A549 (cell line): ENCODE measurements around the gene GREM1. TPM values are rescaled to one million over a fixed set of nuclear protein-coding genes. Genes with fewer than 3 reads are reported as not detected.

Source experiments
- ATAC-seq, 2 experiments: fragments of 200-7000 bp in 1 of 2; fragments of >200 bp in 1 of 2; cut with Nextera tagmentation in 1 of 2; cut with Tn5 transposase in 1 of 2; 3 replicates each; pipeline versions ENCODE4 v1.8.0 to v1.9.1; 2018 to 2020; ENCODE audit warnings: mild to moderate bottlenecking in 1 of 2, moderate library complexity in 1 of 2
- CTCF ChIA-PET: fragments of 300-600 bp; sonication (Branson Sonifier 250); formaldehyde crosslinking; extraction: SDS; loops from one replicate; lab custom pipeline; 2021; ENCODE audit warnings: antibody characterized with exemption, inconsistent platforms; lab: Yijun Ruan, JAX
- POLR2A ChIA-PET: fragments of 350-600 bp; formaldehyde crosslinking; extraction: SDS; loops from one replicate; lab custom pipeline; 2021; ENCODE audit warnings: antibody characterized with exemption, inconsistent platforms; lab: Yijun Ruan, JAX
- DNase-seq, 2 experiments: peaks; one replicate each; pipeline versions ENCODE4 v3.0.0 to v3.0.0-alpha.2; 2011 to 2016; ENCODE audit warnings: low read depth in 1 of 2, low spot score in 1 of 2
- FAIRE-seq: peaks from 2 replicates; lab custom pipeline; 2011; peaks lifted over from hg19 to GRCh38; lab: Jason Lieb, UNC
- H3K27ac ChIP-seq, 2 experiments: fragments of >200 bp; sonication (Bioruptor Twin); formaldehyde crosslinking; 3 replicates each; pipeline ENCODE4 v1.5.1; 2016 to 2017
- H3K4me1 ChIP-seq: fragments of >200 bp; sonication (Bioruptor Twin); formaldehyde crosslinking; 3 replicates; pipeline ENCODE4 v1.6.1; 2016
- H3K4me2 ChIP-seq: fragments of >200 bp; sonication (Bioruptor Twin); formaldehyde crosslinking; 3 replicates; pipeline ENCODE4 v1.6.1; 2016
- H3K4me3 ChIP-seq: fragments of >200 bp; sonication (Bioruptor Twin); formaldehyde crosslinking; 3 replicates; pipeline ENCODE4 v1.5.1; 2016
- H3K9me3 ChIP-seq: fragments of >200 bp; sonication (Bioruptor Twin); formaldehyde crosslinking; 3 replicates; pipeline ENCODE4 v1.6.1; 2016
- CBX2 ChIP-seq: fragments of 200-600 bp; sonication (generic); IDR thresholded peaks from 2 replicates; pipeline ENCODE4 v1.6.1; 2016; ENCODE audit warnings: low read depth, mild to moderate bottlenecking, borderline replicate concordance
- CEBPB ChIP-seq, 2 experiments: fragments of >200 bp in 1 of 2; sonication (Bioruptor Twin) in 1 of 2; formaldehyde crosslinking in 1 of 2; IDR thresholded peaks; 2 replicates each; pipeline ENCODE4 v1.6.1; 2012 to 2016
- CHD2 ChIP-seq: fragments of 150-350 bp; IDR thresholded peaks from 2 replicates; pipeline ENCODE4 v1.6.1; 2014; ENCODE audit warnings: low read length; ENCODE audit not compliant: partially characterized antibody
- EHF ChIP-seq: fragments of 250-450 bp; sonication (Bioruptor Pico); IDR thresholded peaks from 2 replicates; pipeline ENCODE4 v1.5.0; 2020; ENCODE audit warnings: mild to moderate bottlenecking
- FOSB ChIP-seq: fragments of 250-450 bp; sonication (Bioruptor Pico); IDR thresholded peaks from 2 replicates; pipeline ENCODE4 v1.5.0; 2020; ENCODE audit warnings: mild to moderate bottlenecking, moderate library complexity
- HEYL ChIP-seq: fragments of 250-450 bp; sonication (Bioruptor Pico); IDR thresholded peaks from 2 replicates; pipeline ENCODE4 v1.8.0; 2021; ENCODE audit warnings: mild to moderate bottlenecking, moderate library complexity
- HOXB13 ChIP-seq: fragments of 250-450 bp; sonication (Bioruptor Pico); IDR thresholded peaks from 2 replicates; pipeline ENCODE4 v1.5.0; 2020; ENCODE audit warnings: low read depth, mild to moderate bottlenecking, moderate library complexity
- JUN ChIP-seq, 2 experiments: fragments of >200 bp; sonication (Bioruptor Twin); formaldehyde crosslinking; IDR thresholded peaks; 2 replicates in 1 of 2; 3 replicates in 1 of 2; pipeline ENCODE4 v1.6.1; 2016 to 2017
- KDM5A ChIP-seq: fragments of 200-600 bp; sonication (generic); IDR thresholded peaks from 2 replicates; pipeline ENCODE4 v1.6.1; 2016; ENCODE audit warnings: antibody characterized with exemption, mild to moderate bottlenecking
- NPAS2 ChIP-seq: fragments of 250-450 bp; sonication (Bioruptor Pico); IDR thresholded peaks from 2 replicates; pipeline ENCODE4 v1.8.0; 2022; ENCODE audit warnings: mild to moderate bottlenecking, moderate library complexity, borderline replicate concordance
- PHF8 ChIP-seq: fragments of 200-600 bp; sonication (generic); IDR thresholded peaks from 2 replicates; pipeline ENCODE4 v1.6.1; 2016; ENCODE audit warnings: low read depth, mild to moderate bottlenecking, antibody characterized with exemption, moderate library complexity, borderline replicate concordance
- RARB ChIP-seq: fragments of 250-450 bp; sonication (Bioruptor Pico); IDR thresholded peaks from 2 replicates; pipeline ENCODE4 v1.8.0; 2021; ENCODE audit warnings: mild to moderate bottlenecking, moderate library complexity
- RCOR1 ChIP-seq: fragments of 150-350 bp; IDR thresholded peaks from 2 replicates; pipeline ENCODE4 v1.6.1; 2014; ENCODE audit warnings: antibody characterized with exemption, low read length, low read depth
- RFX5 ChIP-seq: fragments of 450-650 bp; IDR thresholded peaks from 2 replicates; pipeline ENCODE4 v1.7.1; 2014; ENCODE audit warnings: antibody characterized with exemption, mild to moderate bottlenecking, moderate library complexity
- RNF2 ChIP-seq: fragments of 200-600 bp; sonication (generic); IDR thresholded peaks from 2 replicates; pipeline ENCODE4 v1.6.1; 2016; ENCODE audit warnings: low read depth, mild to moderate bottlenecking, antibody characterized with exemption, moderate library complexity, borderline replicate concordance
- SMC3 ChIP-seq: fragments of >200 bp; sonication (Bioruptor Twin); formaldehyde crosslinking; IDR thresholded peaks from 3 replicates; pipeline ENCODE4 v1.6.1; 2018; ENCODE audit warnings: inconsistent platforms
- SREBF2 ChIP-seq: fragments of 450-650 bp; IDR thresholded peaks from 2 replicates; pipeline ENCODE4 v1.6.1; 2014; ENCODE audit warnings: mild to moderate bottlenecking, moderate library complexity
- TP53 ChIP-seq: fragments of 250-450 bp; sonication (Bioruptor Pico); IDR thresholded peaks from 2 replicates; pipeline ENCODE4 v1.5.0; 2021; ENCODE audit warnings: mild to moderate bottlenecking, moderate library complexity
- ZC3H11A ChIP-seq: fragments of 450-650 bp; IDR thresholded peaks from 2 replicates; pipeline ENCODE4 v1.6.1; 2014; ENCODE audit warnings: antibody characterized with exemption, mild to moderate bottlenecking
- WGBS: methylation state at CpG from one replicate; pipeline ENCODE4 v1.1.6; 2017; ENCODE audit errors: missing lambda C conversion rate; 5-methylcytosine and 5-hydroxymethylcytosine counted together
- polyA plus RNA-seq, 4 experiments: library from polyadenylated mRNA; depleted of rRNA in 3 of 4; stranded (reverse); fragments of >200 nt; fragmentation: RNase III in 1 of 4; extraction: RNeasy Plus Mini Kit Qiagen cat#74134 plus additional on column Dnase treatment in 1 of 4; gene quantifications; 2 replicates in 3 of 4; 3 replicates in 1 of 4; pipeline ENCODE4 v1.2.3, GENCODE V29; 2011 to 2017
- TF ChIP-seq, protein P1 (sequence below): IDR thresholded peaks from 2 replicates; pipeline ENCODE4 v1.6.1; 2012; ENCODE audit warnings: low read depth, borderline replicate concordance
- TF ChIP-seq, protein P2 (sequence below): fragments of 450-650 bp; IDR thresholded peaks from 2 replicates; pipeline ENCODE4 v1.6.1; 2014; ENCODE audit warnings: antibody characterized with exemption
- TF ChIP-seq, protein P3 (sequence below): fragments of >200 bp; sonication (Bioruptor Twin); formaldehyde crosslinking; IDR thresholded peaks from 3 replicates; pipeline ENCODE4 v1.6.1; 2016

Gene GREM1
- polyA plus RNA-seq, 2 of the 4 experiments (the other 2 are of a cell fraction), result 4.4 to 10.5 TPM

DNA sequence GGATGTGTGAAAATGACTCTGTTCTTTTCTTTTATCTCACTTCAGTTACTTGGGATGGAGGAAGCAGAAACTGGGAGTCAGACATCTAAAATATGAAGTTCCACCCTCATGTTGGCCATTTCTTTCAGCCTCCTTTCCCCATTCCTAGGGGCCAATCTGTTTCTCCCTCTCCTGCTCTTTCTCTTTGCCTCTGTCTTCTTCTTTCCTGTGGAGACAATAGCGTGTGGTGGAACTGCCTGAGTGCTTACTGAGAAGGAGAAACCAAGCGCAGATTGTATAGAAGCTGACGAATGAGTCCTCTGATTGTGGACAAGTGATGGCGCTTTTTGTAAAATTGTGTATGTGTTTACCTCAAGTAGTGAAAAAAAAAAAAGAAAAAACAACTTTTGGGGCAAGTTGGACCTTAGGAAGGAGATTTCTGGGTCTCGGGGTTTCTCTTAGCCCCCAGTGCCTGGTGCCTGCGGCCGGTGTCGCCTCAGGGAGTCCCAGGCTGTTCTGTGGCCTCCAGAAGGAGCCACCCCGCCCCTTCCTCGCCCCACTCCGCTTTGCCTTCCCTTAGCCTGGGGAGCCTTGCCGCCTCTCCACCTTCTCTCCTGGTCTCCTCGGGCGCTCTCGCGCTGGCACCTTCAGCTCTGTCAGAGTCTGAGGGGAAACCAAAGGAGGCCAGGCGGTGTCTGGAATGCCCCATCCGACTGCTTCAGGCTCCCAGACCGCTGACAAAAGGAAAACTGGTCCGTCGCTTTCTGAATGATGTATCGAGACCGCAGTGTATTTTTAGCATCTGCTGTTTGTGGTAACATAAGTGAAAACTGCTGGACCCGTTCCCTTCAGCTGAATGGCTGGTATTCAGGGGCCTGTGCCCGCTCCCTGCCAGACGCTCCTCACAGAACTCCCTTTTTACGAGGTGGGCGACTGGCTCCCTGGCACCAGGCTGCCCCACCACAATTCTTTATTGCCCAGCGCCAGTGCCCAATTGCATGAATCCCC lies 46.2 kb upstream of the GREM1 start:
- no peak for DNase-seq
- Histone ChIP-seq H3K4me2 (no peak overlapping the region), H3K27ac (peak overlapping the region in 1 of 2 experiments; percentile 22; a peak in 2 of 6 replicates), H3K4me1 (peaks cover 38% of the 10 kb centered on the region), H3K9me3 (no peaks in the 10 kb centered on the region), H3K4me3 (no peak overlapping the region)
- ATAC-seq, result no peak
- TF ChIP-seq, protein P1, sequence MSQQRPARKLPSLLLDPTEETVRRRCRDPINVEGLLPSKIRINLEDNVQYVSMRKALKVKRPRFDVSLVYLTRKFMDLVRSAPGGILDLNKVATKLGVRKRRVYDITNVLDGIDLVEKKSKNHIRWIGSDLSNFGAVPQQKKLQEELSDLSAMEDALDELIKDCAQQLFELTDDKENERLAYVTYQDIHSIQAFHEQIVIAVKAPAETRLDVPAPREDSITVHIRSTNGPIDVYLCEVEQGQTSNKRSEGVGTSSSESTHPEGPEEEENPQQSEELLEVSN, result no peak
- no peak for TF ChIP-seq TP53 (CRISPR knock-in tag)
- no peak for TF ChIP-seq RFX5
- TF ChIP-seq, protein P2, sequence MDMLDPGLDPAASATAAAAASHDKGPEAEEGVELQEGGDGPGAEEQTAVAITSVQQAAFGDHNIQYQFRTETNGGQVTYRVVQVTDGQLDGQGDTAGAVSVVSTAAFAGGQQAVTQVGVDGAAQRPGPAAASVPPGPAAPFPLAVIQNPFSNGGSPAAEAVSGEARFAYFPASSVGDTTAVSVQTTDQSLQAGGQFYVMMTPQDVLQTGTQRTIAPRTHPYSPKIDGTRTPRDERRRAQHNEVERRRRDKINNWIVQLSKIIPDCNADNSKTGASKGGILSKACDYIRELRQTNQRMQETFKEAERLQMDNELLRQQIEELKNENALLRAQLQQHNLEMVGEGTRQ, result no peak
- no peak for TF ChIP-seq SREBF2
- no peak for TF ChIP-seq ZC3H11A
- FAIRE-seq, result no peak
- POLR2A ChIA-PET, result no interaction called here
- CTCF ChIA-PET, result interaction anchor here (0.9 to 2.6 kb wide), 10 partner anchors 8 to 325 kb away, joined by 3 to 11 read pairs (median 6); no protein-coding TSS in a partner anchor
- WGBS, result 95% methylated on average over 29 of the region's 29 CpGs

DNA sequence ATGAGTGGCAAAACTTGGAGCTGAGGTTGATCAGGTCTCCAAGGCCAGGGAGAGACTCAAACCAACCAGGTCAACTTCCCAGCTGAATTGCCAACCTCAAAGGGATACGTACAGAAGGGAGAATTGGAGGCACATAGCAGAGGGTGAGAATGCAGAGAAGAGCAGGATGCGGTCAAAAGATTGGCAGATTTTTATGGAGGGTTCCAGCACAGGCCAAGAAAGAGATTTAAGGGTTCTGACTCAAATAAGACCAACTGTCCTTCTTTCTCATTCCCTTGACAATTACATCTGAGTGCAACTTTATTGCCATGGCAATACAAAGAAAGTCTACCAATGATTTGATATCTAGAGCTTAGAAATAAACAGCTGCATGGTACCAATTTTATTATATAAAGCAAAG lies 43.1 kb upstream of the GREM1 start:
- Histone ChIP-seq H3K4me1 (peaks cover 51% of the 10 kb centered on the region), H3K4me2 (no peak overlapping the region), H3K27ac (peak overlapping the region; percentile 14 to 15; a peak in 1 of 6 replicates), H3K4me3 (no peak overlapping the region), H3K9me3 (no peaks in the 10 kb centered on the region)
- ChIA-PET CTCF (interaction anchor here (0.8 to 2.9 kb wide), 9 partner anchors 9 to 177 kb away, joined by 3 to 33 read pairs (median 3); no protein-coding TSS in a partner anchor), POLR2A (no interaction called here)
- FAIRE-seq (no peak), DNase-seq (no peak), ATAC-seq (no peak)
- TF ChIP-seq JUN (IDR thresholded peaks at IDR 0.05), result no peak
- TF ChIP-seq, protein P3, sequence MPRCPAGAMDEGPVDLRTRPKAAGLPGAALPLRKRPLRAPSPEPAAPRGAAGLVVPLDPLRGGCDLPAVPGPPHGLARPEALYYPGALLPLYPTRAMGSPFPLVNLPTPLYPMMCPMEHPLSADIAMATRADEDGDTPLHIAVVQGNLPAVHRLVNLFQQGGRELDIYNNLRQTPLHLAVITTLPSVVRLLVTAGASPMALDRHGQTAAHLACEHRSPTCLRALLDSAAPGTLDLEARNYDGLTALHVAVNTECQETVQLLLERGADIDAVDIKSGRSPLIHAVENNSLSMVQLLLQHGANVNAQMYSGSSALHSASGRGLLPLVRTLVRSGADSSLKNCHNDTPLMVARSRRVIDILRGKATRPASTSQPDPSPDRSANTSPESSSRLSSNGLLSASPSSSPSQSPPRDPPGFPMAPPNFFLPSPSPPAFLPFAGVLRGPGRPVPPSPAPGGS, result no peak
- no peak for TF ChIP-seq CBX2
- no peak for TF ChIP-seq NPAS2 (CRISPR knock-in tag)
- no peak for TF ChIP-seq RARB (CRISPR knock-in tag)
- TF ChIP-seq SMC3, result no peak
- TF ChIP-seq HEYL (CRISPR knock-in tag), result no peak
- TF ChIP-seq RCOR1, result no peak
- TF ChIP-seq, protein P1, result no peak
- no peak for TF ChIP-seq EHF (CRISPR knock-in tag)
- no peak for TF ChIP-seq CHD2
- TF ChIP-seq CEBPB (IDR thresholded peaks at IDR 0.05), result no peak
- TF ChIP-seq ZC3H11A, result no peak
- no peak for TF ChIP-seq KDM5A
- TF ChIP-seq PHF8, result no peak
- TF ChIP-seq RNF2, result no peak
- TF ChIP-seq FOSB (CRISPR knock-in tag), result no peak
- TF ChIP-seq HOXB13 (CRISPR knock-in tag), result no peak
- 91% methylated on average over 2 of the region's 2 CpGs for WGBS
